T-helper 2 cell treated with Interferon-gamma antibody and Interleukin-4, amounts not matched to agents 5 μg/mL and 100 μg/mL, for 36 hours (primary cell): ENCODE data around the gene SLC7A8.
"Not testable (repeated sequence)": the region's sequence is repeated elsewhere in the genome, so short reads cannot be mapped to it uniquely, and the experiment has no call there.

ENCODE experiments used
- DNase-seq: peaks from one replicate; pipeline ENCODE4 v3.0.0; 2021; ENCODE audit warnings: low spot score
- H3K27ac Mint-ChIP-seq: one replicate; pipeline ENCODE4 v1.8.0; 2021; ENCODE audit warnings: mild to moderate bottlenecking, mixed read lengths
- H3K27me3 Mint-ChIP-seq: one replicate; pipeline ENCODE4 v1.8.0; 2021; ENCODE audit warnings: low read depth, mixed read lengths
- H3K36me3 Mint-ChIP-seq: one replicate; pipeline ENCODE4 v1.8.0; 2021; ENCODE audit warnings: low read depth, mixed read lengths
- H3K4me1 Mint-ChIP-seq: one replicate; pipeline ENCODE4 v1.8.0; 2021; ENCODE audit warnings: low read depth, mixed read lengths
- H3K4me3 Mint-ChIP-seq: one replicate; pipeline ENCODE4 v1.8.0; 2022; ENCODE audit warnings: mild to moderate bottlenecking, moderate library complexity, mixed read lengths
- H3K9me3 Mint-ChIP-seq: one replicate; pipeline ENCODE4 v1.8.0; 2021; ENCODE audit warnings: mixed read lengths

SLC7A8 gene

GRCh38 chr14:23114669-23115038 lies 68.8 kb downstream of the SLC7A8 start:
- Mint-ChIP-seq H3K36me3 (no peaks in the 10 kb centered on the region), H3K4me1 (peaks cover 7% of the 10 kb centered on the region), H3K4me3 (no peak overlapping the region), H3K27ac (no peak overlapping the region), H3K9me3 (no peaks in the 10 kb centered on the region), H3K27me3 (no peaks in the 10 kb centered on the region)
- no peak for DNase-seq

DNA sequence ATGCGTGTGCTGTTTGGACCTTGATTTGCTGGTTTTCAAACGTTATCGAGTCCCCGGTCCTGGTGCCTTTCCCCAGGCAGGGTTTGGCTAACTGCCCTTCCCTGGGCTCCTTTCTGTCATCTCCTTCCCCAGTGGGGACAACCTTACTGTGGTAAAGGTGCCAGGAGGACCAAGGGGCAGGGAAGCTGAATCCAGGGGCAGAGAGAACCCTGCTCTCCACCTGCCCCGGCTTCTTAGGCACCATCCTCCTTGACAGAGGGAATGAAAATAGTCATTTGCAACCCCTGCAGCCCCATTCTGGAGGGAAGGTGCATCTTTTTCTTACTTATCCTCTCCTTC lies 69.4 kb downstream of the SLC7A8 start:
- Mint-ChIP-seq H3K4me3 (no peak overlapping the region), H3K36me3 (no peaks in the 10 kb centered on the region), H3K9me3 (no peaks in the 10 kb centered on the region), H3K4me1 (peaks cover under 1% of the 10 kb centered on the region), H3K27me3 (no peaks in the 10 kb centered on the region), H3K27ac (no peak overlapping the region)
- no peak for DNase-seq

DNA sequence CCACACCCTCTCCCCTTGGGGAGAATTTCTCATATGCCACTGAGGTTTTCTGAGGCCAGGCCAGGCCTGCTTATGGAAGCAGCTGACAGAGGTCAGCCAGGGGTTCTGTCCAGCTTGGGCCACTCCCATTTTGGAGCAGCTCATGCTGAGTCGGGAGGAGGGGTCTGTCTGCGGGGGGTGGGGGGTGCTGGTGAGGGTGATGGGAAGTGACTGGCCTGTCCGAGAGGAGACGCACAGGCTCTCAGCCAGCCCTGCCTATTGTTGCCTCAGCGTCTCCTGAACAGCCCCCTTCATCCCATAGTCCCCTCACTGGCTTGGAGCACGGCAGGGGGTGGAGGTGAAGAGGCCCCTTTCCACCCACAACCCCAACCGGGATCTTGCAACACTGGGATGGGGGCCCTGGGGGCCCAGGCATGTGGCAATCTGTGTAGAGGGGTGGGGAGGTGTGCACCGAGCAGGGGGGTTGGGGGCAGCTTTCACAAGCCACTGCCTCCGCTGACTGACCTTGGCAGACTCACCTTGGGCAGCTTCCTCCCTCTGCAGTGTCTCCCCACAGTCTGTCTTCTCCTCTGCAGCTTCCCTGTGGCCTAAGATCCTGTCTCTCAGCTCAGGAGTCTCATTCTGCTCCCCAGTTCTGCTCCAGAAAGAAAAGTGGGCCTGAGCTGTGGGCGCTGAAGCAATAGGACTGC lies 69.9 kb downstream of the SLC7A8 start:
- H3K27me3 Mint-ChIP-seq, result no peaks in the 10 kb centered on the region
- no peaks in the 10 kb centered on the region for H3K4me1 Mint-ChIP-seq
- no peak overlapping the region for H3K4me3 Mint-ChIP-seq
- DNase-seq, result no peak
- no peak overlapping the region for H3K27ac Mint-ChIP-seq
- no peaks in the 10 kb centered on the region for H3K36me3 Mint-ChIP-seq
- H3K9me3 Mint-ChIP-seq, result no peaks in the 10 kb centered on the region

DNA sequence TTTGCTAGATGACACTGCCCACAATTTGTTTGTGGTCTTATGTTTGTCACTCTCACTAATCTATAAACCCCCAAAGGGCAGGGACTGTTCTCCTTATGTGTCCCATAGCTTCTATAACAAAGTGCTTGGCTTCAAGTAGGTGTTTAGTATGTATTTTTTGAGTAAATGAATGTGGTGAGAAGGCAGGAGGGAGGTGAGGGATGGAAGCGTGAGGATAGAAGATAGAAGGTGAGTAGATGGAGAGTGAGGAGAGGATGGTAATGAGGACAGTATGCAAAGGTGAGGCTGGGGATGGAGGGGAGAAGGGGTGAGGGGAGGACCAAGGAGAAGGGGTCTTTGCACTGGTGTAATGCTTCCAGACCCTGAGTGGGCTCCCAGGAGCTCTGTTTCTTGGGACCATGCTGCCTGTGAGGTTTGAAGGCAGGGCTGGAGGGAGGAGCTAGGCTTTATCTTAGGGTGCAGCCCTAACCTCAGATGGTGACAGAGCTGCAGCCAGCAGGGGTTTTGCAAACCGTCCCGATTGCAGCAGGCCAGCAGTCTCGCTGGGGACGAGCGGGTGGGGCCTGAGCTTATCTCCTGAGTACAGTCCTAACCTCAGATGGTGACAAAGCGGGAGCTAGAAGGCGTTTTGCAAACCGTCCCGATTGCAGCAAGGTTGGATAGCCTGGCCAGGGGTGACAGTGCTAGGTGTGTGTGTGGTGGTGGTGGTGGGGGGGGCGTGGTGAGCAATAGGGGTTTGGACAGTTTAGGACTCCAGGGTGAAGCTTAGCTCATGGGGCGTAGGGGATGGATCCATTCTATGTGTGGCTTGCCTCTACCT lies 70.9 kb downstream of the SLC7A8 start:
- H3K9me3 Mint-ChIP-seq, result no peaks in the 10 kb centered on the region
- H3K36me3 Mint-ChIP-seq, result no peaks in the 10 kb centered on the region
- no peak for DNase-seq
- H3K4me1 Mint-ChIP-seq, result no peaks in the 10 kb centered on the region
- no peak overlapping the region for H3K27ac Mint-ChIP-seq
- H3K4me3 Mint-ChIP-seq, result no peak overlapping the region
- no peaks in the 10 kb centered on the region for H3K27me3 Mint-ChIP-seq

- Mint-ChIP-seq H3K9me3 (no peaks in the 10 kb centered on the region), H3K36me3 (no peaks in the 10 kb centered on the region), H3K4me1 (no peaks in the 10 kb centered on the region)
Measured at GRCh38 chr14:23110579-23111365, 72.7 kb downstream of the SLC7A8 start.

DNA sequence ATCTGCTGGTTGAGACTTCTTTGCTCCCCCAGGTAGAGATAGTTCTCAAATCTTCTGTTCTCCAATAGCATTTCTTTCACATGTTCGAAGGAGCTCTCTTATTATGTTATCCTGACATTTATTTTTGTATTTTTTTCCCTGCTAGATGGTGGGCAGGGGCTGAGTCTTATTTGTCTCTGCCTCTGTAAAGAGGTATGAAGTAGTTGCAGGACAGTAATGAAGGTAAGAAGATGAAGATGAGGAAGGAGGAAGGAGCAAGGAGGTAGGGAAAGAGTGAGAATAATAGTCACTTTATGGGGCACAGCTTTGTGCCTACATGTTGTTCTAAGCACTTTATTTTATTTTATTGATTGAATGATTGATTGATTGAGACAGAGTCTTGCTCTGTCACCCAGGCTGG lies 73.7 kb downstream of the SLC7A8 start:
- H3K4me1 Mint-ChIP-seq, result no peaks in the 10 kb centered on the region
- no peaks in the 10 kb centered on the region for H3K9me3 Mint-ChIP-seq
- no peaks in the 10 kb centered on the region for H3K27me3 Mint-ChIP-seq
- DNase-seq, result no peak
- no peak overlapping the region for H3K4me3 Mint-ChIP-seq
- no peaks in the 10 kb centered on the region for H3K36me3 Mint-ChIP-seq
- H3K27ac Mint-ChIP-seq, result no peak overlapping the region

More at GRCh38 chr14:23110579-23111365, 72.7 kb downstream of the SLC7A8 start:
- H3K27me3 Mint-ChIP-seq, result no peaks in the 10 kb centered on the region
- no peak for DNase-seq
- H3K4me3 Mint-ChIP-seq, result no peak overlapping the region
- H3K27ac Mint-ChIP-seq, result no peak overlapping the region

DNA sequence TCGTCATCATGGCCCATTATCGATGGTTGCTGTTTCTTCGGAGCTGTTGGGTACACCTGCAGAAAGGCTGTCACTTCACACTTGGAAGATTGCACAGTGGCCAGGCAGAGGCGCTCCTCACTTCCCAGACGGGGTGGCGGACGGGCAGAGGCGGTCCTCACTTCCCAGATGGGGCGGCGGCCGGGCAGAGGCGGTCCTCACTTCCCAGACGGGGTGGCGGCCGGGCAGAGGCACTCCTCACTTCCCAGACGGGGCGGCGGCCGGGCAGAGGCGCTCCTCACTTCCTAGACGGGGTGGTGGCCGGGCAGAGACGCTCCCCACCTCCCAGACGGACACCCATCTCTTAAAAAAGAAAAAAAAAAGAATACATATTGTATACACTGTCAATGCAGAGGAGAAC lies 75.3 kb downstream of the SLC7A8 start:
- not testable (repeated sequence) for H3K27ac Mint-ChIP-seq, H3K36me3 Mint-ChIP-seq, H3K9me3 Mint-ChIP-seq, DNase-seq, H3K4me1 Mint-ChIP-seq, H3K4me3 Mint-ChIP-seq, H3K27me3 Mint-ChIP-seq

DNA sequence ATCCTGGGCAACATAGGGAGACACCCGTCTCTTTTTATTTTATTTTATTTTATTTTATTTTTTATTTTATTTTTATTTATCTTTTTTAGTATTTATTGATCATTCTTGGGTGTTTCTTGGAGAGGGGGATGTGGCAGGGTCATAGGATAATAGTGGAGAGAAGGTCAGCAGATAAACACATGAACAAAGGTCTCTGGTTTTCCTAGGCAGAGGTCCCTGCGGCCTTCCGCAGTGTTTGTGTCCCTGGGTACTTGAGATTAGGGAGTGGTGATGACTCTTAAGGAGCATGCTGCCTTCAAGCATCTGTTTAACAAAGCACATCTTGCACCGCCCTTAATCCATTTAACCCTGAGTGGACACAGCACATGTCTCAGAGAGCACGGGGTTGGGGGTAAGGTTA lies 75.8 kb downstream of the SLC7A8 start:
- not testable (repeated sequence) for H3K27ac Mint-ChIP-seq, DNase-seq, H3K9me3 Mint-ChIP-seq, H3K4me3 Mint-ChIP-seq, H3K27me3 Mint-ChIP-seq, H3K36me3 Mint-ChIP-seq, H3K4me1 Mint-ChIP-seq

DNA sequence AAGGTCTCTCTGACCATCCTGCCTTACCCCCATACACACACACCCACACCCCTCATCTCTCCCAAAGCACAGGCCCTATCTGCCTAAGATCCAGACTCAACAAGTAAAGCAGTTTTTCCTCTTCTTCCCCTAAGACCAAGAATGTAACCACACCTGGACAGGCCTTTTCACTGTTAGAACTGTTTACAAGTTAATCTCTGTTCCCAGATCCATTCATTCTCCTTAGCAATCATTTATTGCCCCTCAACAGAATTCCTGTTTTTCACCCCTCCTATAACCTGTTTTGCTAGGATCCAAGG lies 76.8 kb downstream of the SLC7A8 start:
- Mint-ChIP-seq H3K27ac (no peak overlapping the region), H3K4me3 (no peak overlapping the region), H3K4me1 (no peaks in the 10 kb centered on the region), H3K9me3 (no peaks in the 10 kb centered on the region), H3K27me3 (peaks cover 7% of the 10 kb centered on the region), H3K36me3 (no peaks in the 10 kb centered on the region)
- no peak for DNase-seq

- Mint-ChIP-seq H3K9me3 (no peaks in the 10 kb centered on the region), H3K4me3 (no peak overlapping the region), H3K4me1 (no peaks in the 10 kb centered on the region), H3K27me3 (peaks cover 7% of the 10 kb centered on the region), H3K27ac (no peak overlapping the region), H3K36me3 (no peaks in the 10 kb centered on the region)
- no peak for DNase-seq
Measured at GRCh38 chr14:23105348-23105824, 78.1 kb downstream of the SLC7A8 start.

- peaks cover 2% of the 10 kb centered on the region for H3K36me3 Mint-ChIP-seq
- H3K27me3 Mint-ChIP-seq, result peaks cover 7% of the 10 kb centered on the region
- H3K27ac Mint-ChIP-seq, result no peak within 1 kb of the TSS
- DNase-seq, result no peak
- no peaks in the 10 kb centered on the region for H3K4me1 Mint-ChIP-seq
- H3K9me3 Mint-ChIP-seq, result no peaks in the 10 kb centered on the region
- no peak within 1 kb of the TSS for H3K4me3 Mint-ChIP-seq
Measured at GRCh38 chr14:23104591-23105347, 78.7 kb downstream of the SLC7A8 start, which contains the start of gene CIROP. Gene CIROP (minus strand): TSS chr14:23104989. CDS start chr14:23104920, 69 bp downstream.

- no peak overlapping the region for H3K27ac Mint-ChIP-seq
- H3K9me3 Mint-ChIP-seq, result no peaks in the 10 kb centered on the region
- no peak for DNase-seq
Measured at GRCh38 chr14:23104070-23104590, 79.3 kb downstream of the SLC7A8 start.

DNA sequence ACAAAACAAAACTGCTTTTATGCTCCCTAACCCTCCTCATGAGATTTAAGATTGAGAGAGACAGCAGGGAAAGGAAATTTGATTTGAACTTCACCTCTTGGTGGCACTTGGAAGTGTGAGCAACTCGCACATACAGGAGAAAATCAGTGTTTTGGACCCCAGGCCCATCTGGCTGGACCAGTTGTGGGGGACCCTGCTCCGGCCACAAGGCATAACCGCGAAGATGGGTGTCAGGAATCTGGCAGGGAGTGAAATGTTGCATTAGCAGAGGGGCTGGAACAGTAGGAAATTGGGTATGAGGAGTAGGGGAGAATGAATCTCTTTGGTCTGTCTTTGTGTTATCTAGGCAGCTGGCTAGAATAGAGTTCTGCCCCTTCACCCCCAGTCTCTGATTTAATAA lies 79.9 kb downstream of the SLC7A8 start:
- peaks cover 7% of the 10 kb centered on the region for H3K27me3 Mint-ChIP-seq
- DNase-seq, result no peak
- no peaks in the 10 kb centered on the region for H3K4me1 Mint-ChIP-seq
- no peaks in the 10 kb centered on the region for H3K9me3 Mint-ChIP-seq
- H3K27ac Mint-ChIP-seq, result no peak overlapping the region
- no peak overlapping the region for H3K4me3 Mint-ChIP-seq
- peaks cover 6% of the 10 kb centered on the region for H3K36me3 Mint-ChIP-seq

More at GRCh38 chr14:23104070-23104590, 79.3 kb downstream of the SLC7A8 start:
- Mint-ChIP-seq H3K4me1 (no peaks in the 10 kb centered on the region), H3K4me3 (no peak overlapping the region), H3K27me3 (peaks cover 7% of the 10 kb centered on the region), H3K36me3 (peaks cover 5% of the 10 kb centered on the region)
